K562 (cell line): ENCODE measurements around the gene PDE3A.

ENCODE experiments used
- SP2 ChIP-seq: IDR thresholded peaks from 2 replicates; pipeline ENCODE4 v1.6.1; 2011; ENCODE audit warnings: mild to moderate bottlenecking, low read depth, low read length, moderate library complexity; ENCODE audit not compliant: poor library complexity, severe bottlenecking; ENCODE audit errors: extremely low read depth
- TF ChIP-seq, protein P1 (sequence below), 3 experiments: IDR thresholded peaks in 2 of 3; conservative IDR thresholded peaks in 1 of 3; 2 replicates each; pipeline ENCODE4 v1.5.1; 2011 to 2012; ENCODE audit warnings: low read length in 3 of 3, mild to moderate bottlenecking in 3 of 3, control low read depth in 2 of 3, improper control_type of control experiment in 1 of 3, inconsistent platforms in 1 of 3, low read depth in 1 of 3, mixed read lengths in 1 of 3, moderate library complexity in 1 of 3; ENCODE audit not compliant: insufficient read depth in 2 of 3

DNA sequence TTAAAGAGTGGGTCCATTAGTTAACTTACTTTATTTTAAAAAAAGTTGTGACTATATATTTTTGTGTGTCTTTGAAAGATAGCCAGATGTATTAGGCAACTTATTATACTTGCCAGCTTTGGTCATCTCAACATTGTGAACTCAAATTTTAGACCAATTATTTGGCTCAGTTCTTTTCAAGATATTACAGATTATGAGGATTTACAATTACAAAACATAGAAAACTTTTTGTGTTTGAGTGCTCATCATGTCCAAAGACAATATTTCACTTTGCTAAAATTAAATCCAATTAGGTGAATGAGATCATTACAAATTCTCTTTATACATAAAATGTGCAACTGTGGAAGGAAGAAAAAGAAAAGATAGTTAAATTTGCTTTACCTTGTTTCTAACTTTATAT is 18.3 kb upstream of the PDE3A start:
- no peak for TF ChIP-seq SP2
- TF ChIP-seq, protein P1, sequence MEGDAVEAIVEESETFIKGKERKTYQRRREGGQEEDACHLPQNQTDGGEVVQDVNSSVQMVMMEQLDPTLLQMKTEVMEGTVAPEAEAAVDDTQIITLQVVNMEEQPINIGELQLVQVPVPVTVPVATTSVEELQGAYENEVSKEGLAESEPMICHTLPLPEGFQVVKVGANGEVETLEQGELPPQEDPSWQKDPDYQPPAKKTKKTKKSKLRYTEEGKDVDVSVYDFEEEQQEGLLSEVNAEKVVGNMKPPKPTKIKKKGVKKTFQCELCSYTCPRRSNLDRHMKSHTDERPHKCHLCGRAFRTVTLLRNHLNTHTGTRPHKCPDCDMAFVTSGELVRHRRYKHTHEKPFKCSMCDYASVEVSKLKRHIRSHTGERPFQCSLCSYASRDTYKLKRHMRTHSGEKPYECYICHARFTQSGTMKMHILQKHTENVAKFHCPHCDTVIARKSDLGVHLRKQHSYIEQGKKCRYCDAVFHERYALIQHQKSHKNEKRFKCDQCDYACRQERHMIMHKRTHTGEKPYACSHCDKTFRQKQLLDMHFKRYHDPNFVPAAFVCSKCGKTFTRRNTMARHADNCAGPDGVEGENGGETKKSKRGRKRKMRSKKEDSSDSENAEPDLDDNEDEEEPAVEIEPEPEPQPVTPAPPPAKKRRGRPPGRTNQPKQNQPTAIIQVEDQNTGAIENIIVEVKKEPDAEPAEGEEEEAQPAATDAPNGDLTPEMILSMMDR (IDR thresholded peaks at IDR 0.05 in 2 of 3, conservative IDR thresholded peaks at IDR 0.05 in 1 of 3; ENCODE audit: insufficient read depth in 2 of 3, low read depth in 1 of 3, low read length in 3 of 3), result no peak
